ENCODE results near the gene CEP68.
"Not testable (repeated sequence)": the region's sequence is repeated elsewhere in the genome, so short reads cannot be mapped to it uniquely, and the experiment has no call there.

Gene CEP68

GRCh38 chr2:65092791-65093190, 36.6 kb downstream of the CEP68 start:
- no peak for DNase-seq

DNA sequence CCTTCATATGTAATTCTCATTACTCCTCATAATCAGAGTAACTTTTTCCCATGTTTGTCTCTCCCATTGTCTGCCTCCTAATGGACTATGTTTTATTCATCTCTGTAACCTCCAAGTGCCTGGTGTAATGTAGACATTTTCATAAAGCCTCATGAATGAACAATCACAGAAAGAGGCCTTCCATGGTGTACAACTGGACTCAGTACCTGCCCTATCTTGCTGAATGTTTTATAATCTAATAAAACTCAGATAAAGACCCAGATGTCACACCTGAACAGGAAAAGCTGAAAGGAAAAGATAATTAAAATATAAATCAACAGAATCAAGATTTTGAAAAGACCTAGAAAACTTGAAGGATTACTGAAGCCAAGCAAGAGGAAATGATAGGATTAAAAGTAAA, 37.0 kb downstream of the CEP68 start:
- no peak for DNase-seq

DNA sequence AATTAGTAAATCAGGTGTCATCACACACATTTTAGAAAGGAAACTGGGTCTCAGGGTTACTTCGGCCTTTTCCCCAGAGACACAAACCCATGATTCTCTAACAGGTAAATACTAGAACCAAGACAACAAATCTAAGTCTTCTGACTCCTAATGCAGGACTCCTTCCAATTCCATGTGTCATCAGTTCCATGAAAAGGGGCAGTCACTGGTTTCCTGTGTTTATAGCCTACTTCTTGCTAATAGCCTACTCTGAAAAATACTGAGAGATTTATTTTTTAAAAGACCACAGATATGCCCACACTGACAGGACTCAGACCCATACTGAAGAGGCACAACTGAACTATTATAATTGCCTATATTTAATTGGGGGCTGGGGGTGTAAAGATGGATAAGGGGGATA, 40.7 kb downstream of the CEP68 start:
- DNase-seq: no peak

GRCh38 chr2:65097844-65098243, 41.6 kb downstream of the CEP68 start:
- no peak for DNase-seq

DNA sequence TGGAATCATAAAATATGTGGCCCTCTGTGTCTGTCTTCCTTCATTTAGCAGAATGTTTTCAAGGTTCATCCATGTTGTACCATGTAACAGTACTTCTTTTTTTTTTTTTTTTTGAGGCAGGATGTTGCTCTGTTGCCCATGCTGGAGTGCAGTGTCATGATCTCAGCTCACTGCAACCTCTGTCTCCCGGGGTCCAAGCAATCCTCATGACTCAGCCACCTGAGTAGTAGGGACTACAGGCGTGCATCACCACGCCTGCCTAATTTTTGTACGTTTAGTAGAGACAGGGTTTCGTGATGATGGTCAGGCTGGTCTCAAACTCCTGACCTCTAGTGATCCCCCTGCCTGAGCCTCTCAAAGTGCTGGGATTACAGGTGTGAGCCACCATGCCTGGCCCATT, 42.5 kb downstream of the CEP68 start:
- no peak for DNase-seq

- DNase-seq: no peak
Measured at GRCh38 chr2:65101071-65101470, 44.9 kb downstream of the CEP68 start.

- peak; percentile 7 for DNase-seq
Measured at GRCh38 chr2:65103013-65103715, 46.9 kb downstream of the CEP68 start.

DNA sequence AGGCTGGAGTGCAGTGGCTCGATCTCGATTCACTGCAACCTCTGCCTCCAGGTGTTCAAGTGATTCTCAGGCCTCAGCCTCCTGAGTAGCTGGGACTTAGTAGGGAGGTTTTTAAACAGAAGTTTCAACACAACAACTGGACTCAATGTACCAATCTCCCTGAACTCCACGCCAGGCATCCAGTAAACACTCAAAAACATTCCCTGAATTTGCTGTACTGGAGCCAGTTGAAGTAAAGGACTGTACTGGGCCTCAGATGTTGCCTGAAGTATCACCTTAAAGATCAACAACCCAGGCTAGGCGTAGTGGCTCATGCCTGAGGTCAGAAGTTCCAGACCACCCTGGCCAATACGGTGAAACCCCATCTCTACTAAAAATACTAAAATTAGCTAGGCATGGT, 51.3 kb downstream of the CEP68 start:
- no peak for DNase-seq

DNA sequence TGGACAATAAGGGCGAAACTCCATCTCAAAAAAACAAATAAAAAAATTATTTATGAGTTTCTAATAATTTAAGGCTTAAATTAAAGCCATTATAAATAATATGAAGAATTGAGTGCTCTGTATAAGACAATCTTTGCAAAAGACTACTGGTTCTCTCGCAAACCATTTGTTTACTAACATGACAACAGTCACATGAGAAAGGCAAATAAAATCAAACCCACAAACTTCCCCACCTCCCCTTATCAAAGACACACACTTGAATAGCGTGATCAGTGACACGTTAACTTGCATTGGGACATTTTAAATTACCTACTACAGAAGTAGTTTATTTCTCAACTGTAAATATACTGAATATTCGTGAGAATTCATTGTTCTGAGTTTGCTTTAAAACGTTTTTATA, 52.6 kb downstream of the CEP68 start:
- DNase-seq: no peak

GRCh38 chr2:65112633-65113032, 56.4 kb downstream of the CEP68 start:
- no peak for DNase-seq

- no peak for DNase-seq
Measured at GRCh38 chr2:65113229-65113628, 57.0 kb downstream of the CEP68 start.

- no peak for DNase-seq
Measured at GRCh38 chr2:65113816-65114215, 57.6 kb downstream of the CEP68 start.

DNA sequence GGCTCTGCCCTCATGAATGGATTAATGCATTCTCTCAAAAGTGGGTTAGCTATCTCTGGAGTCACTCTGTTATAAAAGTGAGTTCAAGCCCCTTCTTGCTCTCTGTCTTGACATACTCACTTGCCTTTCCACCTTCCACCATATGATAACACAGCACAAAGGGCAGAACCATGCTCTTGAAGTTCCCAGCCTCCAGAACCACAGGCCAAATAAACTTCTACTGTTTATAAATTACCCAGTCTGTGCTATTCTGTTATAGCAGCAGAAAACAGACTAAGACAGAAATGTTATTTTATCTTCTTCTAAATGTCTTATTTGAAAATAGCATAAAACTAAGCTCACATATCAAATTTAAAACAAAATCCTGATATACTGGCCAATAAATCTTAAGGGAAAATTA, 58.7 kb downstream of the CEP68 start:
- DNase-seq: no peak

DNA sequence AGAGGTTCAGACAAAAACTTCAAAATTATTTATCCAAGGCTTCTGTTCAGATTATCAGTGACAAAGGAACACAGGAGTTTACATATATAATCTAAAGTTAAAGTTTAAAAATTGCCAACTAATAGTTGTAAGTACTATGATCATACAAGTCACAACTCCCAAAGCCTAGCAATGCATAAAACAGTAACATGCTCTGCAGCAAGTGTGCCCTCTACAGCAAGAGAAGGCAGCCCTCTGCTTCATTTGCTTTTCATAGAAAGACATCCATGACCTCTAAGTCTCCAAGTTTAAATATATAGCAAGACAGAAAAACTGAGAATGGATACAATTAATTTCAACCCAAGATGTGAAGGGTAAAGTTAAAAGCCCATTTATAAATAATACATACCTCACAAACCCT, 60.4 kb downstream of the CEP68 start:
- DNase-seq: no peak

DNA sequence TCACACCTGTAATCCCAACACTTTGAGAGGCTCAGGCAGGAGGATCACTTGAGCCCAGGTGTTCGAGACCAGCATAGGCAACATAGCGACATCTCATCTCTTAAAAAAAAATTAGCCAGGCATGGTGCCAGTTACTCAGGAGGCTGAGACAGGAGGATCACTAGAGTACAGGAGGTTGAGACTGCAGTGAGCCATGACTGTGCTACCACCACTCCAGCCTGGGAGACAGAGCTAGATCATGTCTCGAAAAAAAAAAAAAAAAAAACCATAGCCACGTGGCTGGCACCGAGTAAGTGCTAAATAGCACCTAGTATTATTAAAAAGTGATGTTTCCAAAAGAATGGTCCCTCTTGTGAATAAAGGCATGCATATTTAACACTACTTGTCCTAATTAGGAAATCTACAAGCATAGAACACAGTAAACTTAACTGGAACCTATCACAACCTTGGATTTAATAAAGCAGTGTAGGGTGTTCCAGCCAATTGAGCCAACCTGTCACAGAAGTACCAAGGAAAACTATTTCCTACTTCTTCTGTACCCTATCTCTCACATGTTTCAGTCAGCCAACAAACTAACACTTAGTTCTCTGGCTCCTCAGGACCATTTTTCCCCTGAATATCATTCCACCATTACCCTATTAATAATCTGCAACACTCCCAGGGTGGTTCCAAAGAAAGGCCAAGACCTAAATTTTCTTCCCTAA, 64.9 kb downstream of the CEP68 start:
- DNase-seq: no peak

DNA sequence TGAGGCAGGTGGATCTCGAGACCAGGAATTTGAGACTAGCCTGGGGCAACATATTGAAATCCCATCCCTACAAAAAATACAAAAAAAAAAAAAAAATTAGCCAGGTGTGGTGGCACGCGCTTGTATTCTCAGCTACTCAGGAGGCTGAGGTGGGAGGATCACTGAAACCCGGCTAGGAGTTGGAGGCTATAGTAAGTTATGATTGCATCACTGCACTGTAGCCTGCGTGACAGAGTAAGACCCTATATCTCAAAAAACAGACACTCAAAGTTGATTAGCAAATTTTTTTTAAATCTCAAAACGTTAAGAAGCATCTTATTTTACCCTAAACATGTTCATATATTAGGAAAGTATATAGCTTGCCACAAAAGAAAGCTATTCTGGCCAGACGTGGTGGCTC, 66.1 kb downstream of the CEP68 start:
- no peak for DNase-seq

DNA sequence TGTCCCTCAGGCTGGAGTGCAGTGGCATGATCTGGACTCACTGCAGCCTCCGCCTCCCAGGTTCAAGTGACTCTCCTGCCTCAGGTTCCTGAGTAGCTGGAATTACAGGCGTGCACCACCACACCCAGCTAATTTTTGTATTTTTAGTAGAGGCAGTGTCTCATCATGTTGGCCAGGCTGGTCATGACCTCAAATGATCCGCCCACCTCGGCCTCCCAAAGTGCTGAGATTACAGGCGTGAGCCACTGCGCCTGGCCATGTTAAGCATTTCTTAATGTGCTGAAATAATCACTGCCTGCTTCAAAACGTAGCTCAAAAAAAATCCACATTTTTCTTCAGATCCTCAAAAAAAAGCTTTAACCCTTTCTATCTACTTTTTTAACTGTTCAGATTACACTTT, 69.2 kb downstream of the CEP68 start:
- DNase-seq: not testable (repeated sequence)

DNA sequence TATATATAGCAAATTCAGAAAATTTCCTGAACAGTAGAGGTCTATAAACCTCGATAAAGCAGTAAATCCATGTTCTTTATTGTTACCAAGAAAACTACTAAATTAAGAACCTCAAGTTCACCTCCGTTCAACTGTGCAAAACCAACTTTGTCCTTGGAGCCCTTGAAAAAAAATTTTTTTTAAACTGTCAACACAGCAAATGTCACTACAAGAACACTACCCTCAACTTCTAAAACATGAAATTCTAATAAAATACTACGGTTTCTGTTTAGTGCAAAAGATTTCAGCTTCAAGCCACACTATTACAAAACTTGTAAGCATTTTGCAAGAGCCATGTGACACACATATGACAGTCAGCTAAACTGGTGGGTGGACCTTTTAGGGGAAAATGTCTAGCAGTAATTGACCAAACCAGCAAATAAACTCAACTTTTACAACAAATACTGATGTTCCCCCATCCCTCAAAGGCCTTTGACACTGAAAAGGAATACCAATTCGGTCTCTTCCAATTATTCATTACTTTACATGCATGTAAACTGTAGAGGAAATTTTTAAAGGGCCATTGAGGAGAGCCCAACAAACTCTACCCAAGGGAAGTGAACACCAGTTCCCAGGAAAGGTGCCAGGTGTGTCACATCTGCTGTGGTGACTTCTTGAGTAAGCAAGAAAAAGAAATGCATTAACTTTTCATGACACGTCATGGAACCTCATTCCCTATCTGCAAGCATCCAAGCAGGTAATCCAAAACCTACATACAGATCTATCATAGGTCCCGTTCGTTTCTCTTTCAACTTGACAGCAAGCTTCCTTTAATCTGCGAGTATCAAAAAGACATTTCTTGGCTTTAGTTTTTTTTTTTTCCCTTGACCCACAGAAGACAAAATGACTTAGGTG, 72.3 kb downstream of the CEP68 start:
- DNase-seq: no peak

DNA sequence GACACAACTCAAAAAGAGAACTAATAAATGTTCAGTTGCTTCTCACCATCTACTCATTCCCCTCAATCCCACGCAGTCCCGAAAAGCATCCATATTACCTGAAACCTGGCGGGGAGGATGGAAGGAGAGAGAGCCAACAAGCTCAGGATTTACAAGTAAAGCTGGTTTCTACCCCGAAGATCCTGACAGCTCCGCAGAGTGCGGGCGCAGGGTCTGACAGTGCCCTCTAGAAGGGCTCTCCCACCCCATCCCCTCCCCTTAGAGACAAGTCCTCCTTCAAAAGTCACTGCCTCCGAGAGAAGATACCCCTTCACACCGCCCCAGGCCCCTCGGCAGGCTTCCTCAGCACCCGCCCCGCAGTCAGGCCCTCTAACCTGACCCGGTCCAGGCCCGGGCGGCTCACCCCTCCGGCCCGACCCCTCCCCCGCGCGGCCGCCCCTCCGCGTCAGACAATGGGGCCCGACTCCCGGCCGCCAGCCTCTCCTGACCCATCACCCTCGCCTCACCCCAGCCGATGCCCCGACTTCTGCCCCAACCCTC, 73.1 kb downstream of the CEP68 start:
- DNase-seq: peak; percentile 54

DNA sequence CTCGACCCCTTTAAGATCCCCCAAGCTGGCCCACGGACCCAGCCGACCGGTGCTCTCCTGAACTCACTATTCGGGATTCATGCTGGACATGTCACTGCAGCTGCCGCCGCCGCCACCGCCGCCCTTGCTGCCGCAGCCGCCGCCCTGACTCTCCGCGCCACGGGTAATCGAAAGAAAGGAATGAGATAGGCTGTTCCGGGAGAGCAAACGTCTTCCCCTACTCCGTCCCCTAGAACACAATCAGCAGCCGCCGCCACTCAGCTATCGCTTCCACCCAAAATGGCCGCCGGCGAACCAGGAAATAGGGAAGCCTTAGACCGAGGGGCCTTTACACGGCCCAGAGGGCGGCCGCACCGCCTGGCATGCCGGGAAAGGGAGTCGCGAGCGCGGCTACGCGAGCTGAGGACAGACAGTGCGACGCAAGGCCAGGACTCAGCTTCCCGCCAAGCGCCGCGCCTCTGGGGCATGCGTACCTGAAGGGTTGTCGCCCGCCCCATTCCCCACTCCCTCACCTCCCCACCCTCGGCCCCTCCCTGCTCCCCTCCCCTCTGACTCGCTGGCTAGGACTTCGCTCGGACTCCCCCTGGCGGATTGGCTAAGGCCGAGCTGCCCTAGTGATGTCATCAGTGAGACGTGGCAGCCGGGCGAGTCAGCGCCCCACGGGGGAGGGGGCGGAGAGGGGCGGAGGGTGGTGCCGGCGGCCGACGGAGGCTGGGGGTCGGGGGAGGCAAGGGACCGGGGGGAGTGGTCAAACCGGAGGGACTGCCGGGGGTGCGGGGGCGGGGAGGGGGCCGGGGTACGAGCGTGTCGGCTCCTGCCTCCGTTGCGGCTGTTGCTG, 73.8 kb downstream of the CEP68 start, which contains the start of gene RAB1A:
Gene RAB1A (minus strand): TSS at position 281 of the 838 bp plus-strand sequence. CDS start 191 bp downstream, at position 90.
- peak; percentile 96 for DNase-seq

DNA sequence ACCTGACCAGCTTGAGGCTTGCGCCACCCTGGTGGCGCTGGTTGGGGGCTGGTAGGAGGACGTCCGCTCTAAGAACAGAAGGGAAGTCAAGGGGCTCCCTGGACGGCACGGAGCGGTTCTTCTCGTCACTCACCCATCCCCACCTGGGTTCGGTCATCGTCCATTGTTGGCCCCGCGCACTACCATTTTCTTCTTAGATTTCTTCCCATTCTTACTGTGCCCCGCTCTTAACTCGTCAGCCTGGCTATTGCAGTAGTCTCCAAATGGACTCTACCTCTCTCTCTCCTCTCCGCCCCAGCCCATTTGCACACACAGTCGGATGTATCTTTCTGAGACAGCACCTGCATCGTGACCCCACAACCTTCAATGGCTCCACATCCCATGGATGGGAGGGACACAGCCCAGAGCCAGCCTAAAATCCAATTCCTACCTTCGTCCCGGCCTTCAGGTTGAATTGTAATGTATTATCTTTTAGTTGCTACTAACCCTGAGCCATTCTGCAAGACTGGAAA, 74.5 kb downstream of the CEP68 start:
- peak; percentile 79 for DNase-seq

- not testable (repeated sequence) for DNase-seq
Measured at GRCh38 chr2:65132930-65133329, 76.7 kb downstream of the CEP68 start.
